Skin epidermis (tissue), 12 donors: ENCODE data around the gene APRT.
"Not testable (repeated sequence)": the region's sequence is repeated elsewhere in the genome, so short reads cannot be mapped to it uniquely, and the experiment has no call there.

ENCODE experiments used
- H3K27ac ChIP-seq, 21 experiments: fragments of 200-600 bp; sonication (generic) in 11 of 21; one replicate each; pipeline ENCODE4 v1.5.0; 2020; ENCODE audit warnings: mild to moderate bottlenecking in 3 of 21, inconsistent platforms in 2 of 21, moderate library complexity in 2 of 21
- H3K4me3 ChIP-seq, 7 experiments: fragments of 200-600 bp; sonication (generic) in 2 of 7; one replicate each; pipeline ENCODE4 v1.5.0; 2020; ENCODE audit warnings: inconsistent platforms in 2 of 7, mild to moderate bottlenecking in 2 of 7, moderate library complexity in 1 of 7

Gene APRT

DNA sequence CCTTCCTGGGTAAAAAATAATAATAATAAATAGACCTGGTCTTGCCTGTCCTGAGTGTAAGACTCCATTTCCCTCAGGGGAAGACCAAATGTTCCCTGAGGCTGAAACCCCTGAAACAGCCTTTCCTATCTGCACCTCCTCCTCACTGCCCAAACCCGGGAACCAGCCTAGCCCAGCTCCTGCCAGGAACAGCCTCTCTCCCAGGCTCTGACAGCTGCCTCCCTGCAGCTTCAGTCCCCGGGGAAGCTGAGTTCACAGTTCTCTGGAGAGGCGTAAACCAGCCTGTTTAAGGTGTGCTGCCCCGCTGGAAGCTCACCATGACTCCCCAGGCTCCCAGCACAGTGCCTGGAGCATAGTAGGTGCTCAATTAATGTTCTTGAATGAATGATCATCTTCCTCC lies 15.4 kb downstream of the APRT start:
- no peak overlapping the region for H3K4me3 ChIP-seq
- H3K27ac ChIP-seq: no peak overlapping the region

DNA sequence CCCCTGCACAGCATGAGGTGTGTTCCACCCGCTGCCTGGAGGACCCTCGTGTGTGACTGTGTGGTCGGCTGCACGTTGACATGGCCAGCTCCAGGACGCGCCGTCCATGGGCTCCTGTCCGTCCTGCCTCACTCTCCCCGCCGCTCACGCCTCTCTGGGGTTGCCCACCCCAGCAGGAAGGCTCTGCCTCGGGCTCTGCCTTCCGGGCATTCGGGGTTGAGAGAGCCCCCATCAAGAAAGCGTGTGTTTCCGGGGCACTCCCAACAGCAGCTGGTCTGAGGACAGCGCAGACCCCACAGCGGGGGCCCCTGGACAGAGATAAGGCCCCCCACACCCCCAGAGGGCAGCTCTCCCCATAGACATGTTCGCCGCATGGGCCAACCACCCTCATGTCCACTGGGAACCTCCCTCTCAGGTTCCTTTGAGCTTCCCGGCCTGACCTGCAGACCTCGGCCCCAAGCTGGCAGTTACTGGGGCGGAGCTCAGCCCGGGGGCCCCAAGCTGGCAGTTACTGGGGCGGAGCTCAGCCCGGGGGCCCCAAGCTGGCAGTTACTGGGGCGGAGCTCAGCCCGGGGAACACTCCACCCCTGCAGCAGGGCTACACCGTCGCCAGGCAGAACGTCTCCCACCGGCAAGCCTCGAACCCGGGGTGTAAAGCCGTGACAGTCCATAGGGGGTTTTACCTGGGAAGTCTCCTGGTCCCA lies 18.3 kb downstream of the APRT start:
- H3K27ac ChIP-seq: peak overlapping the region in 3 of 21 experiments; percentile 24 to 69 (median 35)

DNA sequence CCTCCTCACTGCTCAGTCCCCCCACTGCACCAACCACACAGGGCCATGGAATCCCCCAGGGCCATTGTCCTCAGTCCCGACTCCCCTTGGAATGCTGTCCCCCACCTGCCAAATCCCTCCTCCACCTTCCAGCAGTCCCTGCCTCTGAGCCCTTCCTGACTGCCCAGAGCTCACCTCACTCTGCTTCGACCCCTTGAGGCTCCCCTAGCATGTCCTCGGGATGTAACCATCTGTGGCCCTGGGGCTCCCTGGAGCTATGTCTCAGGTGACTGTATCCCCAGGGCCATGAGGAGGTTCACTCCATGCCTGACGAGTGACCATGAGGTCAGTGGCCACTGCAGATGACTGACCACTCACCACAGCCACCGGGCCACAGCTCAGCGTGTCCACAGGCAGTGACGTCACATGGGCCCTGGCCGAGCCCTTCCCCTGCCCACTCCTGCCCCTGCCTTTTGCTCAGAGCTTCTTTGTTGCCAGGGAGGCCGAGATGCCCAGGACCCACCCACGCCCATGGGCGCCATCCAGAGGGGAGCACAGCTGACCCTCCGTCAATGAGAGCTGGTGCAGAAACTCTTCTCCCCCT lies 19.0 kb downstream of the APRT start:
- Histone ChIP-seq H3K27ac (peak overlapping the region in 1 of 21 experiments; percentile 23), H3K4me3 (no peak overlapping the region)

More for the DNA sequence above, 18.3 kb downstream of the APRT start:
- no peak overlapping the region for H3K4me3 ChIP-seq

DNA sequence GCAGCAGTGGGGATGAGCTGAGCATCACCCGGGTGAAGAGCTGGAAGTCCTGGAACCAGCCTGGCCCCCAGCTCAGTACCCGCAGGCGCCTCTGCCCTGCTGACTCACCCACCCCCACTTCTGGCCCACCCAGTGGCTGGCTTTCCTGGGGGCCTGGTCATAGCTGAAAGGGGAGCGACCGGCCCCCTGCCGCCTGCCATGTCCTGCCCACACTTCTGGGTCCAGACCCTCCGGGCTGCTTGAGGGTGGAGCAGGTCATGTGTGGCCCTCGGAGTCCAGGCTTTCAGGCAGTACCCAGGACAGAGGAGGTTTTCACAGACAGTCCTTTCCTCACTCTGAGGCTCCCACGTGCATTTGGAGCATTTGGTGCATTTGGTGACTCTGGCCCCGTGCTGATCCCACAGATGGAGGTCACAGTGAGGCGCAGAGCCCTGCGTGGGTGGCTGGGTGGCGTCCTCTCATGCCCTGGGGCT lies 19.6 kb downstream of the APRT start:
- H3K4me3 ChIP-seq: no peak overlapping the region
- H3K27ac ChIP-seq: peak overlapping the region in 2 of 21 experiments; percentile 23 to 68

DNA sequence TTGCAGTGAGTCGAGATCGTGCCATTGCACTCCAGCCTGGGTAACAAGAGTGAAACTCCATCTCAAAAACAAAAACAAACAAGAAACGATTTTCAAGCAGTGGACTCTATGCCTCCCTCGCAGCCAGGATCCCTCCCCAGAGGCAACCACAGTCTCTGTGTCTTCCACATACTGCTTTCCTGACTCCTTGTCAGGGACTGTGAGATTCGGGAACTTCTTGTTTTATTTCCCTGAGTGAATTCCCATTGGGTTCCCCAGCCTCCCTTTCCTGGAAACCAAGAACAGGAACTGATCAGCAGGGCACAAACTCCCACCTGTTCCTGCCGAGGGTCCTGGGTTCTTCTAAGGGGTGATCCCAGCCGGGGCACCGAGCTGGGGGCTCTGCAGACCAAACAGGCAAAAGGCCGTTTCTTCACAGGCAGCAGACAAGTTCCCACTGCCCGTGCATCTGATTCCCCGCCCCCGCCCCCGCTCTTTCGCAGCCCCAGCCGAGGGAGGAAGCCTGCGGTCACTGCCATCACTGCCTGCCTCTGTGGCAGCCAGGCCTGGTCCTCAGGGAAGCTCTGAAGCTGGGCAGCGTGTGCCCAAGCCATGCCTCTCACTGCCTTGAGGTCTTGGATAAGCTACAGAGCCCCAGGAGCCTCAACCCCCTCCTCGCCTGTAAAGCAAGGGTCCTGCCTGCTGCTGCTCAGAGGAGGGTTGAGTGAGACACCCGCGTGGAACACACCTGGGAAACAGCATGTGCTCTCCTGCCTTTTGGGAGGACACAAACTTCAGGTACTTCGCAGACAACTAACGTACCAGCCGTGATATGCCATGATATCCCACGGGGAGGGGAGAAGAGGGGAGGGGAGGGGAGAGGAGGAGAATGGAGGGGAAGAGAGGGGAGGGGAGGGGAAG lies 21.2 kb downstream of the APRT start:
- peak overlapping the region in 14 of 21 experiments; percentile 9 to 92 (median 63) for H3K27ac ChIP-seq
- no peak overlapping the region for H3K4me3 ChIP-seq

DNA sequence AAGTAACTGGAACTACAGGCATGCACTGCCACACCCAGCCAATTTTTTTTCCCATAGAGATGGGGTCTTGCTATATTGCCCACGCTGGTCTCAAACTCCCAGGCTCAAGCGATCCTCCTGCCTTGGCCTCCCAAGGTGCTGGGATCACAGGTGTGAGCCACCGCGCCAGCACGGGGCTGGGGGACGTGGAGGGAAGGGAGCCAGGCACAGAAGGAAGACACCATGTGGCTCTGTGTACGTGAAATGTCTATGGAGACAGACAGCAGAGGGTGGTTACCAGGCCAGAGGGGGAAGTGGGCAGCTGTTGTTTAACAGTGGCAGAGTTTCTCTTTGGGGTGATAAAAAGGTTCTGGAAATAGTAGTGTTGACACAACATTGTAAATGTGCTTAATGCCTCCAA lies 22.1 kb downstream of the APRT start:
- no peak overlapping the region for H3K4me3 ChIP-seq
- peak overlapping the region in 6 of 21 experiments; percentile 12 to 92 (median 73) for H3K27ac ChIP-seq

DNA sequence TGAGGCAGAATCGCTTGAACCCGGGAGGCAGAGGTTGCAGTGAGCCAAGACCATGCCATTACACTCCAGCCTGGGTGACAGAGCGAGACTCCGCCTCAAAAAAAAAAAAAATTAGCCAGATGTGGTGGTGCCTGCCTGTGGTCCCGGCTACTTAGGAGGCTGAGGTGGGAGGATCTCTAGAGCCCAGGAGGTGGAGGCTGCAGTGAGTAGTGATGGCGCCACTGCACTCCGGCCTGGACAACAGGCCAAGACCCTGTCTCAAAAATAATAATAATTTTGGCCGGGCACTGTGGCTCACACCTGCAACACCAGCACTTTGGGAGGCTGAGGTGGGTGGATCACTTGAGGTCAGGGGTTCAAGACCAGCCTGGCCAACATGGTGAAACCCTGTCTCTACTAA lies 23.0 kb downstream of the APRT start:
- H3K27ac ChIP-seq, H3K4me3 ChIP-seq: not testable (repeated sequence)

DNA sequence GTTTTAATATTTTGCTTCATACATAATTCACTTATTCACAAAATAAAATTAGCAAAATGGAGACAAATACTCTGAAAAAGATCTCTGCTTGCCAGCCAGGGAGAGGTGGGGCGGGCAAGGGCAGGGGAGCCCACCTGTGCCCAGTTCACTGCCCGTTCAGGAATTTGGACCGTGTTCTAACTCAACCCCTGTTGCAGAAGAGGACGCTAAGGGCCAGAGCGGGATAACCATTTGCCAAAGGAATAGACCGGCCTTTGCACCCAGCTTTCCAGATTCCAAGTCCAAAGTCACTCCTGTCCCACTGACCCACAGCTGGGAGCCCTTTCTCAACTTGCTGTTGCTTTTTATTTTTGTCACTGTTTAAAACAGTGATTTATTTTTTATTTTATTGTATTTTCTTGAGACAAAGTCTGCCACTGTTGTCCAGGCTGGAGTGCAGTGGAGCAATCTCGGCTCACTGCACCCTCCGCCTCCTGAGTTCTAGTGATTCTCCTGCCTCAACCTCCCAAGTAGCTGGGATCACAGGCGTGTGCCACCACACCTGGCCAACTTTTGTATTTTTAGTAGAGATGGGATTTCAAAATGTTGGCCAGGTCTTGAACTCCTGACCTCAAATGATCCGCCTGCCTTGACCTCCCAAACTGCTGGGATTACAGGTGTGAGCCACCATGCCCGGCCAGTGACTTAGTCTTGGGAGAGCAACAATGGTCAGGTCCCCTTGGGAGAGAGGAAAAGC lies 24.0 kb downstream of the APRT start:
- no peak overlapping the region for H3K4me3 ChIP-seq
- H3K27ac ChIP-seq: no peak overlapping the region

DNA sequence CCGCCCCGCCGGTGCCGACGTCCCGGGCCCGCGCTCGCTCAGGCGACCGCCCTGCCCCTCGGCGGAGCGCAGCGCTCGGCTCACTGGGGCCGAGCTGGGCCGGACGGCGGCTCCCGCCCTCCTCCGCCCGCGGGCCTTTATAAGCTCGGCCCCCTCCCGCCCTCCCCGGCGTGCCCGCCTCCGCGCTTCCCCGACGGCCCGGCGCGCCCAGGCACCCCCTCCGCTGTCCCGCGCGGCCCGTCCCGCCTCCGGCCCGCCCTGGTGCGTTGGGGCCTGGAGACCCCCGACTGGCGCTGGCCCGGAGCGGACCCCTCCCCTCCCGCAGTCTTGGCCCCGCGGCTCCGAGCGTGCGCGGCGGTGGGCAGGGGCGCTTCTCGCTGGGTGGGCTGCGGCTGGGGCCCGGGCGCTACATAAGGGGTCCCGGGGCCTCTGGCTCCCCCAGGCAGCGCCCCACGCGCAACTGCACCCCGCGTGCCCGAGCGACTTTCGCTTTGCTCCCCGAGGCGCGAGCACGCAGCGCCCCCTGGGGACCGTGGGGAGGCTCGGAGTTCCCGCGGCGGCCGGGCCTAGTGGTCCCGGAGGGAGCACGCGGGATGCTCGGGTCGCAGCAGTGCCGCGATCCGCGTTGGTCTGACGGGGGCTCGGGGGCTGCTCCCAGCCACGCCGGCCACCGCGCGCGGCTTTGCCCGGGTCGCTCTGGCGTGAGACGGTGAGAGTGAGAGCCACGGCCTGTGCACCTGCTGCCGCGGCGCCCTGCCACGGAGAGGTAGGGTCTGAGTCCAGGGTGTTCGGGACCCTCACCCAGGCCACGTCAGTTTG lies 26.4 kb downstream of the APRT start, which contains the start of gene PIEZO1:
Gene PIEZO1, minus strand, starts transcription at position 115 of the 819 bp plus-strand sequence. CDS start 256 bp downstream, outside the sequence.
- H3K4me3 ChIP-seq: peak within 1 kb of the TSS; percentile 59 to 88 (median 72)
- peak within 1 kb of the TSS; percentile 60 to 98 (median 96) for H3K27ac ChIP-seq

DNA sequence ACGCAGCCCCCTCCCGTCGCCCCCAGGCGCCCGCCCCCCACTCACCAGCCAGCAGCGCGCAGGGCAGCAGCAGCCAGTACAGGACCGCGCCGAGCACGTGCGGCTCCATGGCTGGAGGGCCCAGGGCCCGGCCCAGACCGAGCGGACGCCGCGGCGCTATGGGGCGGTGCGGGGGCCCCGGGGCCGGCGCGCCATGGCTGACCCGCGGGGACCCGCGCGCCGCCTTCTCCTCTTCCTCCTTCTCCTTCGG lies 26.9 kb downstream of the APRT start:
- peak overlapping the region; percentile 59 to 88 (median 72) for H3K4me3 ChIP-seq
- peak overlapping the region; percentile 60 to 98 (median 96) for H3K27ac ChIP-seq

DNA sequence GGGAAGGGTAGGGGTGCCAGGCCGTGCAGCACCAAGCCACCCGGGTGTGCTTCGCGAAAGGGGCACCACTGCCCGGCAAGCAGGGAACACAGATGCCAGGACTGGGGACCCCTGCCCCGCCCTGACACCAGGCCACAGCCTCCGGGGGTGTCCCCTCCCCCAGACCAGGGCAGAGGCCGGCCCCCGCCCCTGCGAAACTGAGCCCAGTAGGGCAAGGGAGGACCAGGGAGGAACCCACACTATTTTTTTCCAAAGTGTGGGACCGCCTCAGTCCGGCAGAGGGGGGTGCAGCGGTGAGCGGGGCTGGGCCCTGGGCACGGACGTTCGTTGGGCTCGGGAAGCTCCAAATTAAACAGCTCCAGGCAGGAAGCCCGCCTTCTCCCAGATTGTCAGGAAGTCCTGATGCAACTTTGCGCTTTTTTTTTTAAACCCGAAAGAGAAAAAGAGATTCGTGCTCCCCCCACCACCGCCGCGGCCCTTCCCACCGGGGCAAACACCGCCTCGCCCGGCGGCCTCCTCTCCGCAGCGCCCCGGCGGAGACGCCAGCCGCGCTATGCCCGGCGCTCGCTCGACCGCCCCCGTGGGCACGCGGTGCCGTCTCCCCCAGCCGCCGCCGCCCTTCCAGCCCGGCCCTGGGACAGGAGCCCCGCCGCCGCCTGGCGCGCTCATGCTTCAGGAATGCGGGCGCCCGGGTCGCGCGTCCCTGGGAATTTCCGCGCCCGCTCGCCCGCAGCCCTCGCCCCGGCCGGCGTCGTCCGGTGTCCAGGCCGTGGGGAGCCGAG lies 27.5 kb downstream of the APRT start:
- H3K27ac ChIP-seq: peak overlapping the region; percentile 60 to 98 (median 96)

DNA sequence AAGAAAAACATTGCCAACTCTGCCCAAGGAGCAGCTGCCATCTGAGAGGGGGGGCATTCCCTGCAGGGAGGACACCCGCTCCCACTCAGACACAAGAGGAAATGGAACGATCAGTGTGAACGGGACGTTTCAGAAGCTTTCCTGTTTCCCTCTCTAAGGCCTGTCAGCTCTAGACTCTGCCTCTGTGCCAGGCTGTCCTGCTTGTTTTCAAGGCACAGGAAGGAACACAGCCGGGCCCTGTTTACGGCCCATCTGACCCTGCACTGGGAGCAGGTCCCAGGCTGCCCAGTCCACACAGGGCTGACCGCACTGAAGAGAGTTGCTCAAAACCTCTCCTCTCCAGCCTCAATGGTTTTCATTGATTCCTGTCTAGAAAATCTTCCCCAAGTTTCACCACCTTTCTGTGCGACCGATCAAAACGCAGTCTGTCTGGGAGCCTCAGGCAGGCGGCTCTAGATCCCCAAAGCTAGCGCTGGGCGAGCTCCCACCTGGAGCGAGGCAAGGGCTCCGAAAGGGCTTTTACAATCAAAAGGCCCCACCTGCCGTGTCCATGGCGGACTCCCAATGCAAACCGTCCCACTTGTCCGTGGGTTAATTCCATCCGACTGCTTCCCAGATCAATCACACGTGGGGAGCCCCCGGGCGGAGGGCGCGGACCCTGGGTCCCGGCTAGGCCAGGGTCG lies 28.2 kb downstream of the APRT start:
- H3K27ac ChIP-seq: peak overlapping the region; percentile 60 to 98 (median 96)
- H3K4me3 ChIP-seq: peak overlapping the region; percentile 59 to 88 (median 72)

More for the DNA sequence above, 27.5 kb downstream of the APRT start:
- peak overlapping the region; percentile 59 to 88 (median 72) for H3K4me3 ChIP-seq

DNA sequence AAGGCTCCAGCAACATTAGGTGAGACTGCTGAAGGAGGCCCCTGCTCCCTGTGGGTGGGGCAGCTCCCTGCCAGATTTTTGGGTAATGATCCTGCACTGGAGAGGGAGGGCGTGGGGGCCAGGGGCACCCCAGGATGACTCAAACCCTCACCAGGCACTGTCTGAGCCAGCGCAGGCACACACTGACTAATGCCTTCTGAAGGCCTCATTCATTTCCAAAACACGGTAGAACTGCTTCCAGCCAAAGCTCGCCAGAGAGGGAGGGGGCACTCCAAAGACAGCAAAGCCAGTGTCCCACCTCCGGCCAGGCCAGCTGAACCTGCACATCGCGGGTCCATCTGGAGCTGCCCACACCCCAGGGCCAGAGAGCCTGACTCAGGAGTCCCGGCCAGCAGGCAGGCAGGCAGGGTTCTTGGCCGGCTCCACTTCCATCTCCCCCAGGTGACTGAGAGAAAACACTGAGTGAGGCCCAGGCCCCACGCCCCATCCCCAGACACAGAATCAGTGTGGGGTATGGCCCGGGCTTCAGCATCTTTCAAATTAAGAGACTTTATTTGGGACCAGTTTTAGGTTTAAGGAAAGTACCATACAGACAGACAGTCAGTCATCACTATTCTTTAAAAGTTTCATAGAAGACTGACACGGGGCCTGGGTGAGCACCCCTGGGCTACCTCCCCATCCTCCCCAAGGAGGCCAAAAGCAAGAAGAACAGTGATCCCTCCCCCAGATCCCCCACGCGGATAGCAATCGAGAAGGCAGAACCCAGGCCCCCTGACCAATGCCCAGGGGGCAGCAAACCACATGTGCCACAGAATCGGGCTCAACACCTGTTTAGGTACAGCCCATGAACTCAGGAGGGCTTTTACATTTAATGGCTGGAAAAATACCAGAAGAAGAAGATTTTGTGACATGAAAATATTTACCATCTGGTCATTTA lies 29.0 kb downstream of the APRT start:
- Histone ChIP-seq H3K4me3 (peak overlapping the region; percentile 59 to 88 (median 72)), H3K27ac (peak overlapping the region in 20 of 21 experiments; percentile 41 to 98 (median 96))

DNA sequence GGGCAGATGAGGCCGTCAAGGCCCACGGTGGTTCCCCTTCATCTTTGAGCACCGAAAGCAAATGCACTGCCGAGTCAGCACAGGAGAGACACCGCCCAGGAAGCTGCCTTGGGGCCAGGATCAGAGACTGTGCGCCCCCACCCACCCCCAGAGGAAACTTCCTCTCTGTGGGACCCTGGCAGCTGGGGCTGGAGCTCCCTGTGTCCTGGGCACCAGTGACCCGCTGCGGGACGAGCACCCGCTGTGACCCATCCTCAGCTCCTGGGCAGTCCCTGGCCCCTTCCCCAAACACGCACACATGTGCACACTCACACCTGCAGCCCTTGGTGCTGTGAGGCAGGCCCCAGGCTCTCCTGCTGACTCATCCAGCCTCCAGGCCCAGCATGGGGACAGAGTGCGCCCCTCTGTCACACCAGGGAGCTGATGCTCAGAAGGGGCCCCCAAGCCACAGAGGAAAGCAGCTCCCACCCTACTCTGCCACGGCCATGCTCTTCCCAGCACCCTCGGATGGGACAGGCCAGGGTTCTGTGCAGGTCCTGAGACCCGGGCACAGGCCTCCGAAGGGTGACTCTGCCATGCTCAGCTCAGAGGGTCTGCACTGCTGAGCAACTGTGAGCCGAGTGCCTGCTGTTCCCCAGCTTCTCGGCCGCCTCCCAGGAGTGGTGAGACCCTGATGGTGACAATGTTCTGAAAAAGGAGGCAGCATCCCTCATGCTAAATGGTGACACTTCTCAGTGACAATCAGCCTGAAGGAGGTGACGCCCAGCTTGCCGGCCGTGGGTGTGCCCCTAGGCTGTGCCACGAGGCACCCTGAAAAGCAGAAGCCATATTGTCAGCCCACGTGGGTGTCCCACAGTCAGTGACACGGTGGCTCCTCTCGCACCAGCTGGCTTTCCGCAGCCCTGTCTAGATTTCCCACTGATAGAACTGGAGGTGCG lies 30.3 kb downstream of the APRT start:
- peak overlapping the region; percentile 24 to 98 (median 94) for H3K27ac ChIP-seq
- no peak overlapping the region for H3K4me3 ChIP-seq
